ENCODE results near the gene MEOX2. TPM values are rescaled to one million over a fixed set of nuclear protein-coding genes. Genes with fewer than 3 reads are reported as not detected.

Gene MEOX2
- total and polyA plus RNA-seq, 2 of the 13 experiments (the other 11 are each of a cell fraction or from before 2014, with no cell fraction given), result not detected

GRCh38 chr7:15703732-15704131, 17.2 kb upstream of the MEOX2 start (continued):
- no peak for TF ChIP-seq GABPA (IDR thresholded peaks at IDR 0.05; ENCODE audit: low read depth, low read length)
- TF ChIP-seq GABPA (CRISPR knock-in tag; IDR thresholded peaks at IDR 0.05; ENCODE audit: low read depth), result no peak

DNA sequence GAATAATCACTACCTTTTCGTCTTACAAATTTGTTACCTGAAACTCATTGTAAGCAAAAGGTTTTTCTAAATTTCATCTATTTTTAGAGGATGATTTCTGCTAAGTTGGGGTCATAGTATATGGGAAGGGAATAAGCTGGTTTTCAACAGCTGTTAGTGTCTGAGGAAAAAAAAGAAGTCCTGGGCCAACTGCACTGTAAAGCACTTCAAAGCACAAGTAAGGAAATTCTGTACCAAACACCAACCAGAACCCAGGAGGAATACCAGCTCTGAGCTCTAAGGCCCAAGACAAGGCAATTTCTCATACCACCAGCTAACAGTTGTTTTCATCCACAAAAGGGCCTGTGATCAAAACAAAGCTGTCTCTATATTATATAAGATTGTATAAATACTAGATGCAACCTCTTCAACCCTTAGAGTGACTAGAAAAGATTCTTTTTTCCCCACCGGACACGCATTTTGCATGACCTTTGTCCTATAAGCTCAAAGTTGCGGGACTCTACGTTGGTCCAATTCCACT, 6.1 kb upstream of the MEOX2 start:
- no peaks in the 10 kb centered on the region for H3K79me2 ChIP-seq (ENCODE audit: insufficient read depth, low read length)
- DNase-seq (ENCODE audit: low spot score), result no peak
- no peak overlapping the region for H3K4me2 ChIP-seq (ENCODE audit: low read depth, low read length)
- FAIRE-seq, result no peak
- TF ChIP-seq FOXJ3 (CRISPR knock-in tag; IDR thresholded peaks at IDR 0.05; ENCODE audit: borderline replicate concordance), result no peak
- TF ChIP-seq TCF7L2 (IDR thresholded peaks at IDR 0.05; ENCODE audit: low read depth, low read length), result no peak
- TF ChIP-seq NFIB (CRISPR knock-in tag; IDR thresholded peaks at IDR 0.05; ENCODE audit: borderline replicate concordance), result no peak
- TF ChIP-seq ZNF383 (CRISPR knock-in tag; IDR thresholded peaks at IDR 0.05; ENCODE audit: borderline replicate concordance), result no peak
- TF ChIP-seq CBX2 (IDR thresholded peaks at IDR 0.05; ENCODE audit: low read depth, low read length), result no peak
- no peak for TF ChIP-seq CBX2 (CRISPR knock-in tag; IDR thresholded peaks at IDR 0.05; ENCODE audit: low read depth)
- TF ChIP-seq, protein P1, sequence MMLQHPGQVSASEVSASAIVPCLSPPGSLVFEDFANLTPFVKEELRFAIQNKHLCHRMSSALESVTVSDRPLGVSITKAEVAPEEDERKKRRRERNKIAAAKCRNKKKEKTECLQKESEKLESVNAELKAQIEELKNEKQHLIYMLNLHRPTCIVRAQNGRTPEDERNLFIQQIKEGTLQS (CRISPR knock-in tag; IDR thresholded peaks at IDR 0.05), result no peak
- TF ChIP-seq KDM3A (CRISPR knock-in tag; IDR thresholded peaks at IDR 0.05; ENCODE audit: low read depth), result no peak
- TF ChIP-seq, protein P2, sequence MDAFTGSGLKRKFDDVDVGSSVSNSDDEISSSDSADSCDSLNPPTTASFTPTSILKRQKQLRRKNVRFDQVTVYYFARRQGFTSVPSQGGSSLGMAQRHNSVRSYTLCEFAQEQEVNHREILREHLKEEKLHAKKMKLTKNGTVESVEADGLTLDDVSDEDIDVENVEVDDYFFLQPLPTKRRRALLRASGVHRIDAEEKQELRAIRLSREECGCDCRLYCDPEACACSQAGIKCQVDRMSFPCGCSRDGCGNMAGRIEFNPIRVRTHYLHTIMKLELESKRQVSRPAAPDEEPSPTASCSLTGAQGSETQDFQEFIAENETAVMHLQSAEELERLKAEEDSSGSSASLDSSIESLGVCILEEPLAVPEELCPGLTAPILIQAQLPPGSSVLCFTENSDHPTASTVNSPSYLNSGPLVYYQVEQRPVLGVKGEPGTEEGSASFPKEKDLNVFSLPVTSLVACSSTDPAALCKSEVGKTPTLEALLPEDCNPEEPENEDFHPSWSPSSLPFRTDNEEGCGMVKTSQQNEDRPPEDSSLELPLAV (CRISPR knock-in tag; conservative IDR thresholded peaks at IDR 0.05; ENCODE audit: low read depth), result no peak
- H2AFZ ChIP-seq (ENCODE audit: low read length), result no peak overlapping the region
- intact Hi-C loops (cut with micrococcal nuclease; ENCODE audit: unreplicated experiment), result no loop called here
- CTCF ChIA-PET (ENCODE audit: low intra/inter-chr PET ratio, low total read pairs), result no interaction called here
- H3K9ac ChIP-seq (ENCODE audit: insufficient read depth, low read depth, low read length), result no peak overlapping the region
- no peaks in the 10 kb centered on the region for H4K20me1 ChIP-seq (ENCODE audit: insufficient read depth, low read length)
- peaks cover 0 to 4% of the 10 kb centered on the region in 2 experiments; a peak in 1 of 5 replicates for H3K27me3 ChIP-seq (ENCODE audit: control insufficient read depth in 1 of 2, insufficient read depth in 2 of 2, low read length in 2 of 2)
- no peaks in the 10 kb centered on the region for H3K9me3 ChIP-seq (ENCODE audit: low read length)
- WGBS (ENCODE audit: low lambda C conversion rate), result 12% methylated on average over 5 of the region's 5 CpGs
- H3K4me1 ChIP-seq (ENCODE audit: insufficient read depth, low read length), result no peaks in the 10 kb centered on the region
- ATAC-seq, result no peak
- no TSS peak for BruUV-seq (replicated peaks)
- in situ Hi-C loops (cut with HindIII; ENCODE audit: extremely low pct_ligation_motif_present, low pct_unique_long_range_greater_than_20kb), result no loop called here
- no peak overlapping the region for H3K27ac ChIP-seq (ENCODE audit: extremely low read length, insufficient read depth, low read length)
- no peak overlapping the region for H3K4me3 ChIP-seq (replicated peaks in 1 of 3; ENCODE audit: insufficient read depth in 1 of 3, low read depth in 2 of 3, low read length in 3 of 3)
- no peaks in the 10 kb centered on the region for H3K36me3 ChIP-seq (replicated peaks in 1 of 2; ENCODE audit: control insufficient read depth in 1 of 2, insufficient read depth in 2 of 2, low read length in 2 of 2)
- POLR2A ChIA-PET, result no interaction called here
